Right lobe of liver (tissue), 6 donors: ENCODE data around the gene SH3RF1. TPM values are rescaled to one million over a fixed set of nuclear protein-coding genes. Genes with fewer than 3 reads are reported as not detected.

Experiments used
- ATAC-seq, 4 donors: fragments of 200-7000 bp; cut with Tn5 transposase; one replicate each; pipeline ENCODE4 v1.9.1; 2020; ENCODE audit warnings: mild to moderate bottlenecking in 4 of 4, moderate library complexity in 4 of 4
- DNase-seq, 3 donors: peaks; one replicate each; pipeline ENCODE4 v3.0.0-alpha.2; 2020
- H3K27ac ChIP-seq, 3 donors: fragments of 200-600 bp; one replicate each; pipeline ENCODE4 v1.8.0; 2022
- H3K27me3 ChIP-seq, 2 donors: fragments of 200-600 bp; one replicate each; pipeline ENCODE4 v1.8.0; 2022
- H3K36me3 ChIP-seq, 4 donors: fragments of 200-600 bp; sonication (generic) in 1 of 4; one replicate each; pipeline versions ENCODE4 v1.5.1 to v1.8.0; 2017 to 2022; ENCODE audit warnings: control low read depth in 1 of 4
- H3K4me1 ChIP-seq, 4 donors: fragments of 200-600 bp; sonication (generic) in 1 of 4; one replicate each; pipeline versions ENCODE4 v1.5.1 to v1.8.0; 2017 to 2022; ENCODE audit warnings: control low read depth in 1 of 4
- H3K4me3 ChIP-seq, 3 donors: fragments of 200-600 bp; one replicate each; pipeline ENCODE4 v1.8.0; 2022
- H3K9me3 ChIP-seq, 4 donors: fragments of 200-600 bp; sonication (generic) in 1 of 4; one replicate each; pipeline versions ENCODE4 v1.5.1 to v1.8.0; 2017 to 2022; ENCODE audit warnings: control low read depth in 1 of 4
- CTCF ChIP-seq, 4 donors: fragments of 200-600 bp in 3 of 4; fragments of 450-650 bp in 1 of 4; IDR thresholded peaks; one replicate each; pipeline versions ENCODE4 v1.5.1 to v1.8.0; 2016 to 2022; ENCODE audit warnings: antibody characterized with exemption in 4 of 4, mild to moderate bottlenecking in 2 of 4
- POLR2A ChIP-seq: fragments of 450-650 bp; IDR thresholded peaks from one replicate; pipeline ENCODE4 v1.6.1; 2017; ENCODE audit warnings: antibody characterized with exemption, mild to moderate bottlenecking
- WGBS: methylation state at CpG from one replicate; pipeline ENCODE4 v1.1.6; 2018; ENCODE audit warnings: low coverage, low lambda C conversion rate; ENCODE audit not compliant: insufficient coverage; ENCODE audit errors: missing lambda C conversion rate; 5-methylcytosine and 5-hydroxymethylcytosine counted together
- intact Hi-C, 2 donors: fragments of 100-400 bp; cut with DNase I; formaldehyde crosslinking; loops; one replicate each; pipeline versions ENCODE4 v1.11.2 to v1.14.1; 2022
- total RNA-seq, 6 experiments: library from RNA; depleted of rRNA in 2 of 6; stranded (reverse); fragments of >200 nt in 2 of 6; fragmentation: NEBNext Ultra II Directional in 3 of 6; extraction: Animal tissue kit (Norgen Biotek cat#: 25700) in 3 of 6; gene quantifications; one replicate each; pipeline versions ENCODE4 v1.1.0 to v1.2.4, GENCODE V29; 2016 to 2023
- donor health status: DM: no; HTN: yes; CAD: no.
- donor health status: DM: no; HTN: no; CAD: no.
- donor health status: DM: no; HTN: no; CAD: no.
- donor health status: DM: no; HTN: yes; CAD: no.
- donor health status: DM: no; HTN: yes; CAD: no.

Gene SH3RF1
- total RNA-seq, 6 experiments from 2014 or later: 5.5 to 11.0 (median 7.3) TPM

- Histone ChIP-seq H3K9me3 (no peaks in the 10 kb centered on the region), H3K36me3 (no peaks in the 10 kb centered on the region), H3K27ac (no peak overlapping the region), H3K4me3 (no peak overlapping the region), H3K4me1 (no peaks in the 10 kb centered on the region), H3K27me3 (no peaks in the 10 kb centered on the region)
- DNase-seq (no peak), ATAC-seq (no peak)
- intact Hi-C loops: no loop called here
- TF ChIP-seq POLR2A: no peak
- no peak for TF ChIP-seq CTCF (IDR thresholded peaks at IDR 0.05)
- WGBS: 86% methylated on average over 5 of the region's 5 CpGs
Measured at GRCh38 chr4:169090484-169091215, 180.1 kb downstream of the SH3RF1 start.

GRCh38 chr4:169089004-169089403 lies 181.8 kb downstream of the SH3RF1 start:
- intact Hi-C loops: no loop called here
- no peaks in the 10 kb centered on the region for H3K27me3 ChIP-seq
- 88% methylated on average over 2 of the region's 5 CpGs for WGBS
- no peak overlapping the region for H3K4me3 ChIP-seq
- H3K4me1 ChIP-seq: no peaks in the 10 kb centered on the region
- TF ChIP-seq CTCF (IDR thresholded peaks at IDR 0.05) (no peak), POLR2A (no peak)
- DNase-seq (no peak), ATAC-seq (no peak)
- no peaks in the 10 kb centered on the region for H3K36me3 ChIP-seq
- no peaks in the 10 kb centered on the region for H3K9me3 ChIP-seq
- no peak overlapping the region for H3K27ac ChIP-seq

- DNase-seq (no peak), ATAC-seq (no peak)
- WGBS: 93% methylated on average over 4 of the region's 4 CpGs
- intact Hi-C loops: no loop called here
- no peak overlapping the region for H3K4me3 ChIP-seq
- no peak for TF ChIP-seq CTCF (IDR thresholded peaks at IDR 0.05)
- TF ChIP-seq POLR2A: no peak
- no peak overlapping the region for H3K27ac ChIP-seq
- H3K4me1 ChIP-seq: peaks cover 0 to 11% (median 2%) of the 10 kb centered on the region in 4 donors
- H3K9me3 ChIP-seq: no peaks in the 10 kb centered on the region
- no peaks in the 10 kb centered on the region for H3K36me3 ChIP-seq
- no peaks in the 10 kb centered on the region for H3K27me3 ChIP-seq
Measured at GRCh38 chr4:169084954-169085353, 185.8 kb downstream of the SH3RF1 start.

DNA sequence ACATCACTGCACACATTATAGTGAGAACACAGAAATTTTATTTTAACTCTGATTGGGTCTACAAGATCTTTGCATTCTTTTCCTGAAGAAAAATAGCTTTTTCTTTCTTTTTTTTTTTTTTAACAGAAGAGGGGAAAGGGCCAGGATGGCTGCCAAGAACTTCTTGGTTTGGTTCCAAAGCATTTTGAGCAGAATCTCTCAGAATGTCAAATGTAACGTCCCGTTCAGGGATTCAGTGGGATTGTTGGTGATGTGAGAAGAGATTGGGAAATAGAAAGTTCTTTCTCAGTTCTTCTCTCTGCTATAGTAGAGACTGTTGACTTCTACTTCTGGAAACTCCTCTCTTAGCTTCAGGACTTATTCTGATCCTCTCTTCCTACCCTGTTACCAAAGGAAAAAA lies 189.8 kb downstream of the SH3RF1 start:
- Histone ChIP-seq H3K4me1 (peaks cover 0 to 11% (median 2%) of the 10 kb centered on the region in 4 donors), H3K4me3 (no peak overlapping the region), H3K9me3 (no peaks in the 10 kb centered on the region), H3K27me3 (no peaks in the 10 kb centered on the region), H3K36me3 (no peaks in the 10 kb centered on the region), H3K27ac (no peak overlapping the region)
- intact Hi-C loops: no loop called here
- TF ChIP-seq CTCF (IDR thresholded peaks at IDR 0.05) (no peak), POLR2A (no peak)
- ATAC-seq (peak; percentile 59 to 70 (median 64)), DNase-seq (peak in 1 of 3 donors; percentile 42)
- WGBS: 6% methylated on average over 2 of the region's 2 CpGs
